NCI-H460 (cell line): Measurements from ENCODE around the gene TTC32. TPM values are rescaled to one million over a fixed set of nuclear protein-coding genes. Genes with fewer than 3 reads are reported as not detected.
"Not testable (repeated sequence)": the region's sequence is repeated elsewhere in the genome, so short reads cannot be mapped to it uniquely, and the experiment has no call there.

Experiments used
- DNase-seq: peaks from one replicate; pipeline ENCODE4 v3.0.0-alpha.2; 2016; ENCODE audit warnings: low read depth; ENCODE audit errors: extremely low read depth
- total RNA-seq: library from RNA; depleted of rRNA; stranded (reverse); fragments of >200 nt; shearing (Covaris generic); gene quantifications from 2 replicates; pipeline ENCODE4 v1.2.3, GENCODE V29; 2014

The TTC32 gene
- total RNA-seq, 1 experiment from 2014 or later, result 37.9 TPM

- DNase-seq, result no peak
These were observed 1.5 kb downstream of the TTC32 start for GRCh38 chr2:19899985-19900930.

- DNase-seq, result no peak
These were observed 3.0 kb downstream of the TTC32 start for GRCh38 chr2:19898592-19899329.

GRCh38 chr2:19897623-19898245 is 4.0 kb downstream of the TTC32 start:
- no peak for DNase-seq

GRCh38 chr2:19895535-19895934 is 6.2 kb downstream of the TTC32 start:
- no peak for DNase-seq

GRCh38 chr2:19894134-19894792 is 7.5 kb downstream of the TTC32 start:
- DNase-seq, result no peak

- DNase-seq, result no peak
These were observed 8.2 kb downstream of the TTC32 start for GRCh38 chr2:19893520-19894133.

- DNase-seq, result not testable (repeated sequence)
These were observed 9.8 kb downstream of the TTC32 start for GRCh38 chr2:19891971-19892370.

- no peak for DNase-seq
These were observed 11.7 kb downstream of the TTC32 start for GRCh38 chr2:19890104-19890503.

- no peak for DNase-seq
These were observed 13.0 kb downstream of the TTC32 start for GRCh38 chr2:19888831-19889230.

GRCh38 chr2:19887510-19887909 is 14.3 kb downstream of the TTC32 start:
- no peak for DNase-seq

GRCh38 chr2:19886261-19886660 is 15.5 kb downstream of the TTC32 start:
- DNase-seq, result no peak

GRCh38 chr2:19885791-19886190 is 16.0 kb downstream of the TTC32 start:
- DNase-seq, result no peak

GRCh38 chr2:19883971-19884720 is 17.6 kb downstream of the TTC32 start:
- no peak for DNase-seq

GRCh38 chr2:19883486-19883885 is 18.3 kb downstream of the TTC32 start:
- DNase-seq, result no peak

GRCh38 chr2:19882286-19882685 is 19.5 kb downstream of the TTC32 start:
- no peak for DNase-seq

GRCh38 chr2:19881908-19882265 is 19.9 kb downstream of the TTC32 start:
- no peak for DNase-seq

GRCh38 chr2:19881221-19881907 is 20.4 kb downstream of the TTC32 start:
- no peak for DNase-seq

- DNase-seq, result not testable (repeated sequence)
These were observed 21.6 kb downstream of the TTC32 start for GRCh38 chr2:19880191-19880590.

GRCh38 chr2:19879120-19879519 is 22.7 kb downstream of the TTC32 start:
- DNase-seq, result no peak
